Subcutaneous adipose tissue (tissue), 4 donors: Measurements from ENCODE around the gene DAAM1. TPM values are rescaled to one million over a fixed set of nuclear protein-coding genes. Genes with fewer than 3 reads are reported as not detected.

Source experiments
- total RNA-seq, 4 donors: library from RNA; depleted of rRNA; stranded (reverse); fragments of >200 nt; gene quantifications; one replicate each; pipeline ENCODE4 v1.1.0, GENCODE V29; 2016
- TF ChIP-seq, protein P1 (sequence below): fragments of 450-650 bp; IDR thresholded peaks from one replicate; pipeline ENCODE4 v1.5.1; 2016; ENCODE audit warnings: low read depth, mild to moderate bottlenecking, control low read depth, antibody characterized with exemption, moderate library complexity

The DAAM1 gene
- total RNA-seq, 4 donors from 2014 or later = 42.3 to 98.0 (median 59.0) TPM

DNA sequence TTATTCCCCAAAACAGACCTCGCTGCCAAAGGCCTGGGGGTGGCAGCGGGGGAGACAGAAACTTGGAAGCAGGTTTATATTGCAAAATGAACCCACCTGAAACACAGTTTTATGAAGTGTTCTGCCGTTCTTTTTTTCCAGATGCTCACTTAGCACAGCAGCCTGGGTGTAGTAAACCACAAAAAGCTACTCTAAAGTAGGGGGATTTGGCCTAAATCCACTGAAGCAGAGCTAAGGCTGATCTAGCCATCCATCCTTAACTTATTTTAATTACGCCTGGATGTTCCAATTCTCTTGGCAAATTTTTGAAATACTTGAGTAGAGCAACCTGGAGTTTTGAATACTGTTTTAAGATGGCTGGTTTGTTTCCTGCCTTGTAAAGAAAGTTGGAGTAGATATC, 155.5 kb downstream of the DAAM1 start:
- TF ChIP-seq, protein P1, sequence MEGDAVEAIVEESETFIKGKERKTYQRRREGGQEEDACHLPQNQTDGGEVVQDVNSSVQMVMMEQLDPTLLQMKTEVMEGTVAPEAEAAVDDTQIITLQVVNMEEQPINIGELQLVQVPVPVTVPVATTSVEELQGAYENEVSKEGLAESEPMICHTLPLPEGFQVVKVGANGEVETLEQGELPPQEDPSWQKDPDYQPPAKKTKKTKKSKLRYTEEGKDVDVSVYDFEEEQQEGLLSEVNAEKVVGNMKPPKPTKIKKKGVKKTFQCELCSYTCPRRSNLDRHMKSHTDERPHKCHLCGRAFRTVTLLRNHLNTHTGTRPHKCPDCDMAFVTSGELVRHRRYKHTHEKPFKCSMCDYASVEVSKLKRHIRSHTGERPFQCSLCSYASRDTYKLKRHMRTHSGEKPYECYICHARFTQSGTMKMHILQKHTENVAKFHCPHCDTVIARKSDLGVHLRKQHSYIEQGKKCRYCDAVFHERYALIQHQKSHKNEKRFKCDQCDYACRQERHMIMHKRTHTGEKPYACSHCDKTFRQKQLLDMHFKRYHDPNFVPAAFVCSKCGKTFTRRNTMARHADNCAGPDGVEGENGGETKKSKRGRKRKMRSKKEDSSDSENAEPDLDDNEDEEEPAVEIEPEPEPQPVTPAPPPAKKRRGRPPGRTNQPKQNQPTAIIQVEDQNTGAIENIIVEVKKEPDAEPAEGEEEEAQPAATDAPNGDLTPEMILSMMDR = no peak

DNA sequence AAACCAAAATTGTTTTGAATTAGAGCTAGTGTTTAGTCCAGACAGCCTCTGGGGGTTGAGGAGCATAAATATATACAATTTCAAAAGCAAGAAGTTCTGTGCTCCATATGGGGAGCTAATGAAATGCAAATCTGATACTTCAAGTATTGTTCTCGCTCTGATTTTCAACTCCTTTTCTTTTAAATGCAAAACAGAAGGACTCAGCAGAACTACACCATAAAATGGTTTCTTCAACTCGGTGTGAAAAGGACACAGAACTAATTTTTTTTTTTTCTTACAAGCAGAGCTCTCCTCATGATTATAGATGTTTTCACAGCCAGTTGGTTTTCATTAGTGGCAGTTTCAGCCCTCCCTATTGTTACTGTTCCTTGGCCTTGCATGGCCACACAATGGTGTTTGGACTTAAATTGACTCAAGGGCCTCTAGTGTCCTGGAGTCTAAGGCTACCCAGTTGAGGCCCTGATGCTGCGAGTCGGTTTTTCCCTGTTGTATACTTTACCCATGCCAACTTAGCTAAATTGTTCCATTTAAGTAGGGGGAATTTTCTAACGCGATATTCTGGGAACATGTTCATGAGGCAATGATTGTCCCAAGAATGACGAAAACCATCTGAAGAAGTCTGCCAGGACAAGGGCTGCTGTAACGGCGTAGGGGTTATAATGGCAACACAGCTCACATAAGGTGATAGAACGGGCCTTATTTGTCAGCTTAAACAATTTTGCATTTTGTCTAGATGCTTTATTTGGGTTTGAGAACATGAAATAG, 156.4 kb downstream of the DAAM1 start:
- TF ChIP-seq, protein P1 = no peak

DNA sequence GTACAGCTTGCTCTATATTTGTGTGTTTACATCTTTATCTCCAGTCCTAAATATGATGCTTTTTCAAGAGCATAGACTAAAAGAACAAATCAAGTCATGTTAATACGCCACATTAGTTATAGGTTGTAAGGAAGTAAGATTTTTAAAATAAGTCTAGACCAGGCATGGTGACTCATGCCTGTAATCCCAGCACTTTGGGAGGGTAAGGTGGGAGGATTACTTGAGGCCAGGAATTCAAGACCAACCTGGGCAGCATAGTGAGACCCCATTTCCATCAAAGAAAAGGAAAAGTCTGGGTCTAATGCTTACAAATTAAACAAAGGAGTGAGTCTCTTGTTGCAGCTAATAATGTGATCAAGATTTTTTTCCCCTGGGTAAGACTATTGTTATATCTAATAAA, 157.9 kb downstream of the DAAM1 start:
- TF ChIP-seq, protein P1 = no peak

DNA sequence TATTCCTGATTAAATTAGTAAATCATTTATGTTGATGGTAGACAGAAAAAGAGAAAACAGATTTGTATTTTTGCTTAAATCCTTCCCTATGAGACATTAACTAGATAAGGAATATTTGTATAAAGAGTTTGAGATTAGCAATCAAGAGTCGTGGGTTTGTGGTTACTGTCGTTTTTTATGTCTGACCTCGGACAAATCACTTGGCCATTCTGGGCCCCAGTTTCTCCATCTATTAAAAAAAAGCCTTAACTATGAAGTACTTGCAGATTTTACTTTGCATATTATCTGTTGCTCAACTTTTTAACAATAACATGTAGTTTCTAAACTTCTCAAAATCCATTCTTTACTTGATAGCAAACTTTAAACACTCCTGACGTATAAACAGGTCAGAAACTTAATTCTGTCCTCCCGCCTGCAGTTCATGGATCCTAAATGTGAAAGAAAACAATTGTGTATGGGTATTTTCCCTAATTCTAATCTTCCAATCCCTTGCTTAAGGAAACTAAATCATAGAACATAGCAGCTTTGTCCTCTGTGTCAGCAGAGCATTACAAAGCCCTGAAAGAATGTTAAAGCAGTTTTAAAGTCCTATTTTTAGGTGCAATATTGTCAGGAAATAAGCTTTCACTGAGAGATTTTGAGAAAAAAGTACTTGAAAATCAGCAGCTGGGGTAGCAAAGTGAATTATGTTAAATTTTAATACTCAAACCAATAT, 158.5 kb downstream of the DAAM1 start:
- TF ChIP-seq, protein P1 = no peak

DNA sequence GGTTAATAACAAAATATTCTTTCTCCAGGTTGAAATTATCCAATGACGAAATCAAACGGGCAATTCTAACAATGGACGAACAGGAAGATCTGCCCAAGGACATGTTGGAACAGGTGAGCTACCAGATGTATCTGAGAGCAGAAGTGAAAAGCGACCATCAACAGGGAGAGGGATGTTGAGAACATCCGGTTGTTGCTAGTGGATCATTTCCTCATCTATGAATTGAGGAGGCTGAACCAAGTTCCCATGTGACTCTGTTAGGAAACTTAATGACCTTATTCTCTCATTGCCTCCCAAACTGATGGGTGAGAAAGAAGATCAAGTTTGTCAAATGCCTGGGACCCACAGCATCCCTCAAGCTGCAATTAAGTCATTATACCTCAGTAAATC, 159.0 kb downstream of the DAAM1 start:
- TF ChIP-seq, protein P1 = no peak

DNA sequence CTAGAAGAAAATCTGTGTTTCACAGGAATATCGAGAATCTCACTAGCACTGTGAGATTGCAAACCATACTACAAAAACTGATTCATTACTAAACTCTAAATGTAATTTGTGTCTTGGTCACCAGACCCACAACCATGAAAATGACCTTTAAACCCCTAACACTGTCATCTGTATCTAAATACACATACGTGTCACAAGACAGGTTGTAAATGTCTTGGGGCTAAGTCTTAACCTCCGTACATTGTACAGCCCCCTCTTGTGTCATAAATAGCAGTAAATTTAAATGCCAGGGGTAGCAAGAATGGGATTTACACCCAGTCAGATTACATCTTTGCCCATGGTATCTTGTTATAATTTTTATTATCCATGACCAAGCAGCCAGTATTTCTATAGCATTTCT, 159.4 kb downstream of the DAAM1 start:
- TF ChIP-seq, protein P1 = no peak

DNA sequence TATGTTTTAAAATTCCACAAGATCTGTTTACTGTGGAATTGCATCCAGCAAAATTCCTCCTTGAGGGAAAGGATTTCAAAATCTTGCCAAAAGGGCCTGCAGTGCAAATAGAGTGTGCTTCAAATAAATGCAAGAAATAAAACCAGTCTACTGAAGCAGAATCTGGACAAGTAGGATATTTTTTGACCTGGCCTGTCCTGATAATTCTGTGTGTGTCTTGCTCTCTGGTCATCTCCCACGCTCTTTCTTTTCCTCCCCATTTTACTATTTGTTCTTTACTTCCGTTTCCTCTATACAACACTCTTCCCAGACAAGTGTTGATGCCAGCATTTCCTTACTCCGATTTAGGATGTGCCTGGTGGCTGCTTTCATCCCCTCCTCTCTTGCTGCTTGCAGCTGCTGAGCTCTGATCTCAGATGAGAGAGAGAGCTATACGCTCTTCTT, 160.8 kb downstream of the DAAM1 start:
- TF ChIP-seq, protein P1 = no peak
